GM19193 (cell line): ENCODE data around the gene RGS3.

Experiments
- POLR2A ChIP-seq: IDR thresholded peaks from 4 replicates; pipeline ENCODE4 v1.6.1; 2011; ENCODE audit not compliant: insufficient read depth, insufficient read length; ENCODE audit errors: extremely low read depth

RGS3 gene

GRCh38 chr9:113548221-113549041 lies 84.9 kb downstream of the RGS3 start:
- no peak for TF ChIP-seq POLR2A

- no peak for TF ChIP-seq POLR2A
These were observed 93.5 kb downstream of the RGS3 start for GRCh38 chr9:113556877-113557593.

GRCh38 chr9:113558632-113559502 lies 95.3 kb downstream of the RGS3 start:
- no peak for TF ChIP-seq POLR2A

GRCh38 chr9:113559834-113560800 lies 96.6 kb downstream of the RGS3 start:
- TF ChIP-seq POLR2A: no peak

DNA sequence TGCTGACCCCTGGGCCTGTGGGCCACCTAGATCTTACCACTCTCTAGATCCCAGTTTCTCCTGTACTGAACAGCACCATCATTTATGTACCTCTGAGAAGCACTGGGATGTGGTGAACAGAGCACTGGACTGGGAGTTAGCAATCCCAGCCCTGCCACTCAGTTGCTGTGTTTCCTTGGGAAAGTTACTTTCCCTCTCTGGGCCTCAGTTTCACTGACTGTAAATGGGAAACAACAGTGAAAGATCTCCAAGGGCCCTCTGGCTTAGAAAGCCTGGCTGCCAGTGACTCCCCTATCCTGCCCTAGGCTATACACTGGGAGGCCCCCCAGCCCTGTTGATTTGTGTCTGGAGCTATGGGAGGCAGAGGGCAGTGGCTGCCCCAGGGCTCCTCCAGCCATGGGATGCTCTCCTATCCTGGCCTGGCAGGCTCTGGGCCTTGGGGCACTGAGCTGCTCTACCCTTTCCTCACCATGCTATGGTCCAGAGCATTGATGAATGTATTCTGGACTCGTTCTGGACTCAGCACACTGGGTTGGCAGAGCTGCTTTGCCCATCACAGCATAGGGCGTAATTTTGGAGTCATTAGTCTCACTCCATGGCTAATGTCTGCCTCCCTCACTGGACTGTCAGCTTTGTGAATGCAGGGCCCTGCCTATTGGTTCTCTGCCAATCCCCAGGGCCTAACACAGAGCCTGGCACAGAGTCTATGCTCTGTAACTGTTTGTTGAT lies 99.3 kb downstream of the RGS3 start:
- no peak for TF ChIP-seq POLR2A

GRCh38 chr9:113563826-113564497 lies 100.4 kb downstream of the RGS3 start:
- no peak for TF ChIP-seq POLR2A

DNA sequence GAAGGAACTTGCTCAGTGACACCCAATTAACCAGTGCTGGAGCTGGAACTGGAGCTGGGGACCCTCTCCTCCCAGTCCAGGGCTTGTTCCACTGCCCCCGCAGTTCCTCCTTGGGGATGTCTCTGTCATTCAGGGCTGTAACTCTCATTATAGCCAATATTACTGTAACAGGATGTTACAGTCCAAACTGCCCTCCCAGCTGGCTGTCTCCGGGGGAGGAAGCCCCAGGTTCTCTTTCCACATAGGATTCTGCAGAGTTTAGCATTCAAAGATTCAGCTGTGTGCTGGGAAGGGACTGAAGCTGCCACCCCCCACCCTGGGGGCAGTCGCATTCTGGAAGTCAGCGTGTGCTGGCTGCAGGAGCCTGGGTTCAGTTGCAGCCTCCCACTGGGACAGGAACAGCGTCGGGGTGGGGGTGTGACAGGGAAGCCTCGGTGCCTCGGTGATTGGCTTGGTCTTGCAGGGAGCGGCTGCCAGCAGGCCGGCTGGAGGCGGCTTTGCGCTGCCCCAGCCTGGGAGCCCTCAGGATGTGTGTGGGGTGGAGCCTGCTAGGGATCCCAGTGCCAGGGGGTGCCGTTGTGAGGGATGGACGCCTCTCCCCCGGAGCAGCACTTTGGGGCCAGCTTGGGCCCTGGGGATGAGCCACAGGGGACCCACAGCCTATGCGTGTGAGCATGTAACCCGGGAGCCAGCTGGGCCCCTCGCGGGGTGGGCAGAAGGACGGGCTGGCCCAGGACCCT lies 101.1 kb downstream of the RGS3 start:
- no peak for TF ChIP-seq POLR2A

DNA sequence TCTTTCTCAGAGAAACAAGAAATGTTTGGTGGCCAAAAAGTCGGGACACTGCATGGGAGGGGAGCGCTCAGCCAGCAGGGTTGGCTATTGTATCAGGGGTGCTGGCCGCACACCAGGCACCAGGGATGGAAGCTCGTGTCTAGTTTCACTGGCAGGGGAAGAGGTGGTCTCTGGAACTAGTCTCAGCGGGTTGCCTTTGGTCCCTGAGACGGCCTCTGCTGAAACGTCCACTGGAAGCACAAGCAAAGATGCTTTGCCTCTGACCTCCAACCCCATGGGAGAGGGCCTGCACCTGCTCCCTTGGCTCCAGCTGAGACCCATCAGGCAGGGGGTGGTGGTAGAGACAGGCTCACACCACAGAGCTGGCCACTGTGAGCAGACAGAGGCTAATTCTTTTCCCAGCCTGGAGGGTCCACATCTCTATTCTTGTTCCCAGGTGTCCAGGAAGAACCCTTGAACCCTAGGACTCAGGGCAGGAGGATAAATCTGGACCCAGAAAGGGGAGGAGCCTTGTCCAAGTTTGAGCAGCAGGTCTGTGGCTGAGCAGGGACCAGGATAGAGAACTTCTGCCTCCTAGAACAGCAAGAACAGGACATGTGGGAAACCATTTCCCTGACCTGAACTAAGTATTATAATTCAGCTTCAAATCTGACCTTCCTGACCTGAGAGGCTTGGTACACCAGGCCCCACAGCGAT lies 102.6 kb downstream of the RGS3 start:
- no peak for TF ChIP-seq POLR2A

DNA sequence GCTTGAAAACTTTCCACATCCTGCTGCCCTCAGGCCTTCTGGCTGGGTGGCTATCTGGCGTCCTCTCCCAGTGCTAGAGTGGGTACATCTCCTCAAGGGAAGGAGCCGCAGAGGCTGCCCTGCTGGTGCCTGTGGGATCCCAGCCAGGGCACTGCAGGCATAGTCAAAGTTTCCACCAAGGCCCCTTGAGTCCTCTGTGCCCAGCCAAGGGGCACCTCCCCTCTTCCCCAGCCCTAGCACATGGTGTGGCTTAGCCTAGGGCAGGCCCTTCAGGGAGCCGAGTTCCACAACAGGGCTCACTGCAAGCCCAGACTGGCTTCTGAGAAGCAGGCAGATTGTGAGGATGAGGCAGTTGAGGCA lies 103.2 kb downstream of the RGS3 start:
- no peak for TF ChIP-seq POLR2A

- no peak for TF ChIP-seq POLR2A
These were observed 104.0 kb downstream of the RGS3 start for GRCh38 chr9:113567361-113568080.

DNA sequence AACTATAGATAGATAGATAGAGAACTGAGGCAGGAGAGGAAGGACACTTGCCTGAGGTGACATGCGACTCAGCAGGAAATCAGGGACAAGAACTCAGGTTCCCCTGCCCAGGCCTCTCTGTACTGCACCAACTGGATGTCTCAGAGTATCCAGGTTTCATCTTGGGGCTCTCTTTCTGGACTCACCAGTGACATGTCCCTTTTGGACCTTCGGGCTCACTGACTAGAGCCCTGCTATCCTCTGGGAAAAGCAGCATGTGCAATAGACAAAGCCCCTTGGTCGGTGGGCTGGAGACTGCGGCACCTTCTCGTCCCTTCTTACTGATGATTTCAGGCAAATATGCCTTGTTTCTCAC lies 104.5 kb downstream of the RGS3 start:
- no peak for TF ChIP-seq POLR2A
